ENCODE measurements around the gene ZNF394. TPM values are rescaled to one million over a fixed set of nuclear protein-coding genes. Genes with fewer than 3 reads are reported as not detected.

Gene ZNF394
- total and polyA plus RNA-seq, 9 of the 15 experiments (the other 6 are each of a cell fraction or from before 2014, with no cell fraction given), result 2.9 to 32.2 (median 24.2) TPM

GRCh38 chr7:99514050-99514449, 14.0 kb upstream of the ZNF394 start (continued):
- TF ChIP-seq SNAPC5 (CRISPR knock-in tag; IDR thresholded peaks at IDR 0.05), result no peak
- no peak for TF ChIP-seq MEF2A (IDR thresholded peaks at IDR 0.05; ENCODE audit: control insufficient read depth, low read depth, low read length)
- TF ChIP-seq ZKSCAN1 (IDR thresholded peaks at IDR 0.05; ENCODE audit: low read depth, low read length), result no peak
- no peak for TF ChIP-seq GMEB1 (CRISPR knock-in tag; IDR thresholded peaks at IDR 0.05)
- no peak for TF ChIP-seq ZNF449 (CRISPR knock-in tag; IDR thresholded peaks at IDR 0.05)
- no peak for TF ChIP-seq ZNF511 (CRISPR knock-in tag; IDR thresholded peaks at IDR 0.05)
- TF ChIP-seq ARID1B (IDR thresholded peaks at IDR 0.05), result no peak
- TF ChIP-seq LARP7 (IDR thresholded peaks at IDR 0.05), result no peak
- TF ChIP-seq ATF7 (IDR thresholded peaks at IDR 0.05), result no peak

All from K562 (cell line).